ENCODE data around the gene CLPTM1L. TPM values are rescaled to one million over a fixed set of nuclear protein-coding genes. Genes with fewer than 3 reads are reported as not detected.
"Not testable (repeated sequence)": the region's sequence is repeated elsewhere in the genome, so short reads cannot be mapped to it uniquely, and the experiment has no call there.

CLPTM1L gene
- total and polyA plus RNA-seq, 2 donors (not counting 1 experiment from before 2014, with no cell fraction given): 78.4 to 99.9 TPM

- Histone ChIP-seq H3K27ac (ENCODE audit: low read length in 2 of 2) (no peak overlapping the region), H3K79me2 (ENCODE audit: control insufficient read depth, insufficient read depth, low read length) (no peaks in the 10 kb centered on the region), H3K9me3 (ENCODE audit: control extremely low read depth in 1 of 3, control insufficient read depth in 2 of 3, insufficient read depth in 1 of 3, low read length in 2 of 3) (peaks cover 0 to 9% (median 1%) of the 10 kb centered on the region in 3 donors), H3K4me1 (ENCODE audit: control insufficient read depth in 2 of 2, insufficient read depth in 2 of 2, low read length in 2 of 2) (peaks cover 11% of the 10 kb centered on the region in 2 donors), H3K9ac (ENCODE audit: low read length) (no peak overlapping the region), H3K4me3 (ENCODE audit: control extremely low read depth in 1 of 5, extremely low read depth in 1 of 5, insufficient read depth in 1 of 5, low read depth in 2 of 5, low read length in 4 of 5) (no peak overlapping the region), H3K36me3 (replicated peaks in 1 of 2; ENCODE audit: control extremely low read depth in 1 of 2, control insufficient read depth in 1 of 2, extremely low read depth in 1 of 2, insufficient read depth in 2 of 2, low read length in 1 of 2) (no peaks in the 10 kb centered on the region), H3K4me2 (replicated peaks; ENCODE audit: low read depth, low read length, poor library complexity, severe bottlenecking) (no peak overlapping the region), H3K27me3 (replicated peaks in 1 of 4; ENCODE audit: control extremely low read depth in 1 of 4, control insufficient read depth in 3 of 4, insufficient read depth in 4 of 4, low read length in 3 of 4) (peaks cover 0 to 10% (median 0%) of the 10 kb centered on the region in 4 experiments), H4K20me1 (ENCODE audit: control insufficient read depth, insufficient read depth, low read length, poor library complexity, severe bottlenecking) (no peaks in the 10 kb centered on the region), H2AFZ (ENCODE audit: insufficient read depth, low read depth, low read length, poor library complexity, severe bottlenecking) (no peak overlapping the region)
- Mint-ChIP-seq H3K4me1 (peaks cover 9% of the 10 kb centered on the region), H3K27me3 (peaks cover 11% of the 10 kb centered on the region), H3K27ac (no peak overlapping the region), H3K4me3 (no peak overlapping the region), H3K9me3 (ENCODE audit: insufficient read depth) (peaks cover 2% of the 10 kb centered on the region)
- DNase-seq (peak; percentile 3), ATAC-seq (ENCODE audit: low read depth) (no peak)
- POLR2A ChIA-PET: no interaction called here
- CTCF ChIA-PET: no interaction called here
- 91% methylated on average over 20 of the region's 24 CpGs for WGBS (ENCODE audit: insufficient coverage)
- TF ChIP-seq, protein P1, sequence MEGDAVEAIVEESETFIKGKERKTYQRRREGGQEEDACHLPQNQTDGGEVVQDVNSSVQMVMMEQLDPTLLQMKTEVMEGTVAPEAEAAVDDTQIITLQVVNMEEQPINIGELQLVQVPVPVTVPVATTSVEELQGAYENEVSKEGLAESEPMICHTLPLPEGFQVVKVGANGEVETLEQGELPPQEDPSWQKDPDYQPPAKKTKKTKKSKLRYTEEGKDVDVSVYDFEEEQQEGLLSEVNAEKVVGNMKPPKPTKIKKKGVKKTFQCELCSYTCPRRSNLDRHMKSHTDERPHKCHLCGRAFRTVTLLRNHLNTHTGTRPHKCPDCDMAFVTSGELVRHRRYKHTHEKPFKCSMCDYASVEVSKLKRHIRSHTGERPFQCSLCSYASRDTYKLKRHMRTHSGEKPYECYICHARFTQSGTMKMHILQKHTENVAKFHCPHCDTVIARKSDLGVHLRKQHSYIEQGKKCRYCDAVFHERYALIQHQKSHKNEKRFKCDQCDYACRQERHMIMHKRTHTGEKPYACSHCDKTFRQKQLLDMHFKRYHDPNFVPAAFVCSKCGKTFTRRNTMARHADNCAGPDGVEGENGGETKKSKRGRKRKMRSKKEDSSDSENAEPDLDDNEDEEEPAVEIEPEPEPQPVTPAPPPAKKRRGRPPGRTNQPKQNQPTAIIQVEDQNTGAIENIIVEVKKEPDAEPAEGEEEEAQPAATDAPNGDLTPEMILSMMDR (IDR thresholded peaks at IDR 0.05): no peak
- TF ChIP-seq EZH2 (IDR thresholded peaks at IDR 0.05; ENCODE audit: borderline replicate concordance, insufficient read depth, low read depth, low read length, poor library complexity, severe bottlenecking): no peak
- intact Hi-C loops (cut with micrococcal nuclease): no loop called here
Observed at GRCh38 chr5:1291611-1292080, 53.3 kb downstream of the CLPTM1L start.

- H3K27ac ChIP-seq (ENCODE audit: low read length in 2 of 2); H3K27me3 Mint-ChIP-seq; H3K9me3 Mint-ChIP-seq (ENCODE audit: insufficient read depth); H4K20me1 ChIP-seq (ENCODE audit: control insufficient read depth, insufficient read depth, low read length, poor library complexity, severe bottlenecking); H3K27ac Mint-ChIP-seq; CTCF ChIA-PET; ATAC-seq (ENCODE audit: low read depth); H3K9ac ChIP-seq (ENCODE audit: low read length); intact Hi-C loops (cut with micrococcal nuclease); H3K4me1 Mint-ChIP-seq; H3K36me3 ChIP-seq (replicated peaks in 1 of 2; ENCODE audit: control extremely low read depth in 1 of 2, control insufficient read depth in 1 of 2, extremely low read depth in 1 of 2, insufficient read depth in 2 of 2, low read length in 1 of 2); POLR2A ChIA-PET; H3K4me3 ChIP-seq (ENCODE audit: control extremely low read depth in 1 of 5, extremely low read depth in 1 of 5, insufficient read depth in 1 of 5, low read depth in 2 of 5, low read length in 4 of 5); H3K9me3 ChIP-seq (ENCODE audit: control extremely low read depth in 1 of 3, control insufficient read depth in 2 of 3, insufficient read depth in 1 of 3, low read length in 2 of 3); H2AFZ ChIP-seq (ENCODE audit: insufficient read depth, low read depth, low read length, poor library complexity, severe bottlenecking); H3K4me3 Mint-ChIP-seq; DNase-seq; H3K27me3 ChIP-seq (replicated peaks in 1 of 4; ENCODE audit: control extremely low read depth in 1 of 4, control insufficient read depth in 3 of 4, insufficient read depth in 4 of 4, low read length in 3 of 4); H3K4me2 ChIP-seq (replicated peaks; ENCODE audit: low read depth, low read length, poor library complexity, severe bottlenecking); H3K79me2 ChIP-seq (ENCODE audit: control insufficient read depth, insufficient read depth, low read length): not testable (repeated sequence)
- 98% methylated on average over 11 of the region's 24 CpGs for WGBS (ENCODE audit: insufficient coverage)
- peaks cover 11% of the 10 kb centered on the region in 2 donors for H3K4me1 ChIP-seq (ENCODE audit: control insufficient read depth in 2 of 2, insufficient read depth in 2 of 2, low read length in 2 of 2)
Observed at GRCh38 chr5:1290956-1291355, 53.9 kb downstream of the CLPTM1L start.

- H3K27ac ChIP-seq (ENCODE audit: low read length in 2 of 2); H3K4me2 ChIP-seq (replicated peaks; ENCODE audit: low read depth, low read length, poor library complexity, severe bottlenecking); H3K27ac Mint-ChIP-seq; intact Hi-C loops (cut with micrococcal nuclease); H3K4me3 ChIP-seq (ENCODE audit: control extremely low read depth in 1 of 5, extremely low read depth in 1 of 5, insufficient read depth in 1 of 5, low read depth in 2 of 5, low read length in 4 of 5); H3K9me3 Mint-ChIP-seq (ENCODE audit: insufficient read depth); DNase-seq; H4K20me1 ChIP-seq (ENCODE audit: control insufficient read depth, insufficient read depth, low read length, poor library complexity, severe bottlenecking); ATAC-seq (ENCODE audit: low read depth); H2AFZ ChIP-seq (ENCODE audit: insufficient read depth, low read depth, low read length, poor library complexity, severe bottlenecking); H3K79me2 ChIP-seq (ENCODE audit: control insufficient read depth, insufficient read depth, low read length); H3K36me3 ChIP-seq (replicated peaks in 1 of 2; ENCODE audit: control extremely low read depth in 1 of 2, control insufficient read depth in 1 of 2, extremely low read depth in 1 of 2, insufficient read depth in 2 of 2, low read length in 1 of 2); H3K27me3 Mint-ChIP-seq; POLR2A ChIA-PET; H3K9me3 ChIP-seq (ENCODE audit: control extremely low read depth in 1 of 3, control insufficient read depth in 2 of 3, insufficient read depth in 1 of 3, low read length in 2 of 3); H3K4me1 ChIP-seq (ENCODE audit: control insufficient read depth in 2 of 2, insufficient read depth in 2 of 2, low read length in 2 of 2); H3K9ac ChIP-seq (ENCODE audit: low read length); CTCF ChIA-PET; H3K4me1 Mint-ChIP-seq; H3K27me3 ChIP-seq (replicated peaks in 1 of 4; ENCODE audit: control extremely low read depth in 1 of 4, control insufficient read depth in 3 of 4, insufficient read depth in 4 of 4, low read length in 3 of 4); H3K4me3 Mint-ChIP-seq: not testable (repeated sequence)
- WGBS (ENCODE audit: insufficient coverage): no CpG with 5 or more reads among the region's 32 CpGs
Observed at GRCh38 chr5:1289559-1289958, 55.3 kb downstream of the CLPTM1L start.
